HG02870 (cell line): ENCODE measurements around the gene FOXN3.
A peak's percentile ranks its signal among the peaks of the same experiment; 100 is the strongest.

Experiments used
- ATAC-seq: cut with Tn5 transposase; IDR thresholded peaks from one replicate; pipeline ENCODE4 v1.9.1; 2021; ENCODE audit warnings: mild to moderate bottlenecking, moderate library complexity; ENCODE audit not compliant: unreplicated experiment

Gene FOXN3

DNA sequence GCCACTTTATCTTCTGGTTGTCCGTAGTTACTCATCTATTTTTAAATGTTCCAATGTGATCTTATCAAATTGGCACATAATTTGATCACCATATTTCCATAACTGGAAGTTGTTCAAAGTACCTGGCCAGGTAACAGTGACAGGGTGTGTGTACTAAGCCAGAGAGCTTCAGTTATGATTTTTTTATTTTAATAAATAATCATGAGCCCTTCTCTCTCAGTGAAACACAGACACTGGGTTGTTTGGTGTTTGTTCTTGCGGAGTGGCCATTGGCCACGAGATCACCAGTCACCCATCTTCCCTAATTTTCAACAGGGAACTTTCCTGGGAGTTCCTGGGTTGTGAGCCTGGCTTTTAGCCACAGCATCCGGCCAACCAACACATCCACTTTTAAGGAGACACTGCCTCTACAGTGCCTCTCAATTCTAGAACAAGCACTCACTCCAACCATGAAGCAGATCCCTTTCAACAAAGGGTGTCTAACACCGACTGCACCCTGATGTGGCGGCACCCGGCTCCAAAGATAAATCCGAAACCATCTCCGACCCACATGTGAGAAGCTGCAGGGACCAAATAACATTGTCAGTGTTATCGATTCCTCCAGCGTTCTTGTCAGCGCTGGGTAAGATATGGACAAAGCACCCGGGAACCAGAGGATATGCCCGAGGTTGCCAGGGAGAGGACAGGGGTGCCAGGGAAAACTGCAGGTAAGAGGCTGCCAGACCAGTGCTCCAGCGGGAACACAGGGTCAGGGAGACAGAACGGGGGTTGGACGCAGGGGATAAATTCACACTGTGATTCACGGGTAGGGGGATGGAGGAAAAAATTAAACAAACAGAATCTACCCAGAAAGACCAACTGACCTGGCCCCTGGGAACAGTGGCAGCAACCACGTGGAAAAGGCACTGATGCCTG lies 49.9 kb downstream of the FOXN3 start:
- no peak for ATAC-seq

DNA sequence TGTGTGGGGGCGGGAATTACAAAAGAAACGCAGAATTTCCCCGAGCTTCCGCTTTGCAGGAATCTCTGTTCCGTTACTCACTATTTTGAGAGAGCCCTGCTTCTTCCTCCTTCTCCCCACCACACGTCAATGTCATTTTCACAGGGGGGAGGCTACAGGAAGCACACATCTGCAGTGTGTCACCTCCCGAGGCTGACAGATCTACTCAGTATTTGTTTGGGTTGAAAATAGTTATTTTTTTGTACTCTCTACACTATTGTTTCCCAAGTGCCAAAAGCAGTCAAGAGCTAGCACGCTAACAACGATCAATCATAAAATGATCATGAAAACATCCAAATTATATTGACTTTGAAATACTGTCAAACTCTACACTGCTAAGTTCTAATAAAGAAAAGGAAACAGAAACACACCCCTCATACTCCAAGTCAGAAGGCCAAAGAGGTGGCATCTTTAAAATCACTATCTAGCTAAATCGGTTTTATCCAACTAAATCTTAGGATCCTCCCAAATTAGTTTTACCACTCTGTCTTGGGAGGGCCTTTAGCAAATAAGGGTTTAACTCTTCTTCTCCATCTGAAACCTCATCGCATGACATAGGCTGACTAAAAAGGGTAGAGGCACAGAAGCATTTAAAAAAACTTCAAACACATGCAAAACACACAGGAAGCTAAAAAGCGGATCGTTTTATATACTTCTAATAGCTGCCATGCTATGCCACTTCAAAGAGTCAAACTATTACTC lies 51.8 kb downstream of the FOXN3 start:
- ATAC-seq = peak; percentile 92

DNA sequence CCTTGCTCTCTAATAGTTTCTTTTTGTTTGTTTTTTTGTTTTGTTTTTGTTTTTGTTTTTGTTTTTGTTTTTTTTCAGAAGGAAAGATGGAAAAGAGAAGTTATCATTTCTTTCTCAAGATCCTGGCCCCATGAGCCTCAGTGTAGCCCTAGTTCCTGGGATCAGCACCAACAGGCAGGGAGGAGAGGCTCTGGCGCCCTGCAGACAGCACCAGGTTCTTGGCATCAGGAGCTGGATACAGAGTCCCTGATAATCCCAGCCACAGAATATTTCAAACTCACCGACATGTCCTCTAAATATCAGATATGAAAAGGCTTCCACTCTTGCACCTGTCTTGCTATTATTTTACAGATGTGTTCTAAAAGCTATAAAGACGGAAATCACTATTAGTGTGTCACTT lies 52.7 kb downstream of the FOXN3 start:
- ATAC-seq = no peak

DNA sequence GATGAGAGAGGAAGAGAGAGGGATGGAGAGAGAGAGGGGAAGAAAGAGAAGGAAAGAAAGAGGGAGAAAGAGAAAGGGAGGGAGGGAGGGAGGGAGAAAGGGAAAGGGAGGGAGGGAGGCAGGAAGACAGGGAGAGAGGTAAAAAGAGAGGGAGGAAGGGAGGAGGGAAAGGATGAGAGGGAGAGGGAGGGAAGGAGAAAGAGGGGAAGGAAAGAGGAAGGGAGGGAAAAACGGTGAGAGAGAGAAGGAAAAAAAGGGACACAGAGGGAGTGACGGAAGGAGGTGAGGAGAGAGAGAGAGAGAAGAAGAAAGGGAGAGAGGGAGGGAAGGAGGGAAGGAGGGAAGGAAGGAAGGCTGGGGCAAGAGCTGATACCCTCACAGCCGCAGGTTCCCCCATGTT lies 56.8 kb downstream of the FOXN3 start:
- ATAC-seq = no peak

DNA sequence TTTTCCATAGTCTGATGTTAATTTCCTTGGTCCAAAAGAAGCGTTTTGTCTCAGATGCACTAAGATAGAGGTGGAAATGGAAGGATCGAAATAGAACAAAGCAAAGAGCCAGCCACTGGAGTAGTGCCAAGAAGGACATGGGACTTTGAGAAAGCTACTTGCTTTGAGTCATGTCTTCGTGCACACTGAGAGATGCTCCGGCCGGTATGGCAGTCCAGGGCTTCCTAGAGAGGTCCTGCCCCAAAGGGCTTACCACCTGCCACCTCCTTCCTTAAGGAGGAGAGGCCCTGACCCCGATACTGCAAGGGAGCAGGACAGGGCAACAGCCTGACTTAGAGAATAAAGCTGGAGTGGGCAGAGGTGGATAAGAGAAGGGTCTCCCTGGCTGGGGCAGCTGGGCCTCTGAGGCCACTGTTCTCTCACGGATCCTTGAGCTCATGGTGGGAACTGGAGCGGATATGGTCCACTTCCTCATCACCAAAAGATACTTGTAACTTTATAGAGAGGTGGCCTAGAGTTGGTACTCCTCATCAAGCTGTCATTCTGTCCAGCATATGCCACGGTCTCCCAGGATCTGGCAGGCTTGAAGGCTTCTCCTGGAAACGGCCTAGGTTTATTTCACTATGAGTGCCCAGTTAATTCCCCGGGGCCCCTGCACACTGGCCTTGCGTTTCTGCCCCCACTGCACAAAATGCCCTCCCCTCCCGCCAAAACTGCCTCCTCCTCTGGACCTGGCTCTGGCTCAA lies 57.4 kb downstream of the FOXN3 start:
- no peak for ATAC-seq

DNA sequence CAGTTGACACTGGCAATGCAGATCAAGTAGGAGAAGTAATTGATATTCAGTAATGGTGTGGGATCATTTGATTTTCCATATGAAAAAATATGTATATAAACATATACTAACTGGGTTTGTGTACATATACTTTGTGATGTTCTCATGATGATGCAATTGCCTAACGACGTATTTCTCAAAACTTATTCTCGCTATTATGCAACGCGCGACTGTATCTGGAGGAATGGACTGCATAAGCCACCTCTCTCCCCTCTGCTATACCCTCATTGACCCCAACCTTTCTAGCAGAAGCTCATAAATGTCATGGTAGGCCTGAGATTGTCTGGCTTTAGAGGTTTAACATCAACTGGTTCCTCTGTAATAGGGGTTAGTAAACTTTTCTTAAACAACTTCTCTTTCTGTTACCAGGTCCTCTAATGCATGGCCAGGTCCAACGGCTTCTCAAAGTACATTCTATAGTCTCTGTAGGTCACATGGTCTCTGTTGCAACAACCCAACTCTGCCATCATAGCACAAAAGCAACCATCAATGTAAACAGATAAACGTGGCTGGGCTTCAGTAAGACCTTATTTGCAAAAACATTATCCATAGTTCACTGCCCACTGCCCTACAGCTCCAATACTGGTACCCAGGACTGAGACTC lies 59.3 kb downstream of the FOXN3 start:
- no peak for ATAC-seq

DNA sequence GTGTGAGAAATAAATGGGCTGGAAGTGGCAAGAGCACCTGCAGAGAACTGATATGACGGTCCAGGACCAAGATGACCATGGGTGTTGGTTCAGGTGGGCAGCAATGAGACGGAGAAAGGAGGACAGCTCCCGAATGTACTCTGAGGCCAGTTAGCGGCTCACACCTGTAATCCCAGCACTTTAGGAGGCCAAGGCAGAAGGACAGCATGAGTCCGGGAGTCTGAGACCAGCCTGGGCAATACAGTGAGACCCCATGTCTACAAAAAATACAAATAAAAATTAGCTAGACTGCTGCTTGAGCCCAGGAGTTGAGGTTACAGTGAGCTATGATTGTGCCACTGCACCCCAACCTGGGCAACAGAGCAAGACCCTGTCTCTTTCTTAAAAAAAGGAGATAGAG lies 60.1 kb downstream of the FOXN3 start:
- ATAC-seq = no peak

DNA sequence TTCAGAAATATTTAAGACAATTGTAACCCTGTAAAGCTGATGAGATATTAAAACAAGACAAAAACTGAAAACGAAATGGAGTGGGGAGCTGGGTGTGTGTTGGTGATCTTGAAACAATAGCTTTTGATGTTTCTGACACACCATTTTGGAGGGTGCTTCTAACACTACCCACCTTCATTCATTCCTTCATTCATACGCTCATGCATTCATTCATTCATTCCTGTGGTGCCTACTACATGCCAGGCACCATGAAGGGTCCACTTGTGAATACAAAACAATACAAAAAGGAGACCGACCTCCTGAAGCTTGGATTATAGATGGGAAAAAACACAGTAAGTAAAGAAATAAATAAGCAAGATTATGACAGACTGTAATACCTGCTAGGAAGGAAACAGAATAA lies 60.5 kb downstream of the FOXN3 start:
- no peak for ATAC-seq

DNA sequence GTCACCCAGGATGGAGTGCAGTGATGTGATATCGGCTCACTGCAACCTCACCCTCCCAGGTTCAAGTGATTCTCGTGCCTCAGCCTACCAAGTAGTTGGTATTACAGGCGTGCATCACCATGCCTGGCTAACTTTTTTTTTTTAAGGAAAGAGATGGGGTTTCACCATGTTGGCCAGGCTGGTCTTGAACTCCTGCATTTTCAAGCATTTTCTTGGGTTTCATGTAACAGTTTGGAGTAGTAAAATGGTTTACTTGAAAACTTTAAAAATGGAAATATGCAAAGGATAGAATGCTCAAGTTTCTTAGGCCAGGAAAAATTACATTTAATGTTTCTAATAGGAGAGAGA lies 63.3 kb downstream of the FOXN3 start:
- no peak for ATAC-seq

DNA sequence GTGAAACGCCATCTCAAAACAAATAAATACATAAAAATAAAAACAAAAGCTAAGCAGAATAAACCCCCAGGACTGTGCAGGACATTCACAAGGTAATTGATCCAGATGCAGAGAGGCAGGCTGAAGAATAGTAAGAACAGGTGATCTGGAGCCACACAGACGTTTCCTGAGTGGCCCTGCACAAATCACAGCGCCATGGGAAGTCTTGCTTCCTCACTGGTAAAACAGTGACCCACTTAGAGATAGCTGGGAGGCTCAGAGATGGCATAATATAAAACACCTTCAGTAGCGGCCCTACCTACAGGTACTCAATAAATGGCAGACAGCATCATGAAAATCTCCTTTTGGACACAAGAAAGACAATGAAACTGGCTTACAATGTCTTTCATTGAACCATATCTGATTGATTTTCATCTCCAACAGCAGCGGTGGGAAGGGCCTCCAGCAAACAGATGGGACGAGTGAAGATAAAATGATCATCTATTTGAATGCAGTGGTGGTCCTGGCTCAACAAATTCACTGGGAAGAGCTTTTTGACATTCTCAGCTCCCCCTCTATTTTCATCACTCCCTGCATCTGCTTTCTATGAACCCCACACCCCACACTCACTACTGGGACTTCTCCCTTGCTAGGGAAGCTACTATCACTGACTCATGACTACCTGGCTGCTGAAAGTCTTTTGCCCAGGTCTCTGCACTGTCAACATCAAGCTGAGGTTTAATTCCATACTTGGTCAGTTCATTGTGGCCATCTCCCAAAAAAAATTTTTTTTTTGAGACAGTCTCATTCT lies 63.9 kb downstream of the FOXN3 start:
- no peak for ATAC-seq

DNA sequence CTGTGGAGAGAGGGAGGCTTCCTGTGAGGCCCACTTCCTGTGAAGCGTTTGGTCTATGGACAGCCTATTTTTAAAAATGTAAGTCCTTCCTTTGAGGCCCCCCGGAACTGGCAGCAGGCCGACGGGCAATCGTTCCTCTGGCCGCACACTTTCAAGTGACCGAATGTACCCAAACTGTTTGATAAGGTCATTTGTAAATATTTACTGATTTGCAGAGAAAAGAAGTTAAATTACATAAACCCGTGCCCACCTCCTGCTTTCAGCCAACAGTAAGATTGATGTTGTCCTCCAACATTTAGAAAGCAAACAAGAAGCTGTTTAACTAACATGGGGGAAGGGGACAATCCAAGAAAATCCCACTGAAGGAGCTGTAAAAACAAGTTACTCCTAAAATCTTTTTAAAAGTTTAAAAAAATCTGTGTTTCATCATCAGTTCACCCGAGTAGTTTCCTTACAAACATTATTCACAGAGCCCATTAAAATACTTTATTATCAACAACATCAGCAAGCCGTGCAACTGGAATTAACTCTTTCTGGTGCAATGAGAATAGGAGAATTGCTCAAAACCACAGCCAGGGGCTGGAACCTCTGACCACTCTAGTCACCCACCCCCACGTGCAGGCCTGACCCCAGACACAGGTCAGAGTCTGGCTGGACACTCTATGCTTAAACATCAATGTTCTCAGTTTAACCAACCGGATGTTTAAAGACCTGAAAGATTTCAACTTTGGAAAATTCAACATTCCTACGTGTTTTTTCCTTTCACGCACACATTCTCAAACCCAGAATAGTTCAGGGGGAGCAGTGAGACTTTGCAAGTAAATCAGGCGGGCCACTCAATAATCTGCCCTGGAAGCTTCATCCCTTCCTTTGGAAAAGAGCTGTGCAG lies 65.3 kb downstream of the FOXN3 start:
- ATAC-seq = peak; percentile 62

DNA sequence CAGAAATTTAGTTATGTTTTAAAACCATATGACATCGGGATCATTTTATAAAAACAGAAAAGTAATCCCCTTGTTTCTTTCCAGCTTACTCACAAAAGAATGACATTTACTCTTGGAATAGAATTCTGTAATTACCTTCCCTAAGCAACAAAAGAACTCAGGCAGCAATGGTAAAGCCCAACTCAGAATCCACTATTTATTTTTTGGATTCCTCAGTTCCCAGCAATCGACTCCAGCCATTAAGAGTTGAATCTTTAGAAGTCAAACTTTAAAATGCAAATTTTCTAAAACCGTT lies 65.9 kb downstream of the FOXN3 start:
- ATAC-seq = no peak

DNA sequence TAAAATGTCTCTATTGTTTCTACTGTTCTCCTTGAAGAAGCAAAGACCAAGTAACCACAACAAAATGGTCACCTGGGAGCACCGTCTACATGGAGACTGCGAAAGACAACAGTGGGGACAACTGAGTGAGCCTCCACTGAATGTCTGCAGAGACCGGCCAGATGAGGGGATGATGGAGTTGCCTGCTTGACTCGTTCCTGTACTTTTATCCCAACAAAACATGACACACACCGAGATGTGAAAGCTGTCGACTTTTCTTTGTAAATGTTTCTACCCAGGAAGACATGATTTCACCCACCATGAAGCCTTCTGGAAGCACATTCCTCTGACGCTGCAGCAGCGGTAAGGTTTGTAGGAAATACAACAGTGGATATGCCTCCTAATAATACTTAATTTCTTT lies 66.9 kb downstream of the FOXN3 start:
- ATAC-seq = no peak

DNA sequence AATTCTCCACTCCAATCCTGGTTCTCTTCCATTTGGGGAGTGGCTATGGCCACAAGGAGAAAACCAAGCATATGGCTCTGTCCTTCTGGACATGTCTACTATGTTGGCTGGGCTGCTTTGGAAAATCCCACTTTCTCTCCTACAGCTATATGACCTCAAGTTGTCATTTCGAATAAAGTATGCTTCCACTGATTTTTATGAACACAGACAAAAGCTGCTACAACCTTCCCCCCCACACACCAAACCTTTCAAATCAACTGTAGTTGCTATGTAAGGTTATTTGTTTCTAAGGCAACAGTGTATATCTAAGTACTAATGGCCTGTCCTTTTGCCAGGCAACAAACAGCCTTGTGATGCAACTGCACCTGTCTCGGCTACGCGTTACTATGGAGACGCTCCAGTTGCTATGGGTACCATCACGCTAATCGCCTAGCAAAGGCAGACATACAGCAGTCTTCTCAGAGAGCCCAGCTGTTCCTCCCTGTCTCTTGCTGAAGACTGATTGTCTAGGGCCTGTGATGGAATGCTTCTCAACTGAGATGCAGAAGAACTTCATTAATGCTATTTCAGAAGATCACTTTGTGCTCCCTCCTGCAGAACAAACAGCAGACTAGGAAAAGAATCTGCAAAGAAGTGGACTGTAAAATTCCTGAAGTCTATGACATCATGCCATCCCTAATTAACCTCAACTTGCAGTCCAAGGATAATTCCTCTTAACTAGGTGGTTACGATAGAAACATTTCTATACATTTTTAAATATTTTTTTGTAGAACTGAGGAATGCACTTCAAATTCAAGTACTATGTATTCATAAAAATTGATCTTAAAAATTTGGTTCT lies 67.6 kb downstream of the FOXN3 start:
- ATAC-seq = no peak

DNA sequence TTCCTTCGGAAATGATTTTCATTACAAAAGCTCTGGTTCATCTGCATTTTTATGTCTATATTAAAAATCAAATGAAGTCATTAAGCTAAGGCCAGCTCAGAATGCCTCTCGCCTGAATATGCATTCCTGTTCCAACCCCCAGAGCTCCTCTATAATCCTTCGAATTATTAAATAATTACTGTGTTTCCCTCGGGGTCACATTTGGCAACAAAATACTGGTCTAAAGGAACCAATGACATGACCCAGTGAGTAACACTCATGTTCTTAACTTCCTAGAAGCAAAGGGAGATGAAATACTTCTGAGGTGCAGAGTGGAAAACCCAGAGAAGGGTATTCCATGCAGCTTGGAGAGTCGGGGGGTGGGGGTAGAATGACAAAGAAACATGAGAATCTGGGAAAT lies 68.3 kb downstream of the FOXN3 start:
- no peak for ATAC-seq

DNA sequence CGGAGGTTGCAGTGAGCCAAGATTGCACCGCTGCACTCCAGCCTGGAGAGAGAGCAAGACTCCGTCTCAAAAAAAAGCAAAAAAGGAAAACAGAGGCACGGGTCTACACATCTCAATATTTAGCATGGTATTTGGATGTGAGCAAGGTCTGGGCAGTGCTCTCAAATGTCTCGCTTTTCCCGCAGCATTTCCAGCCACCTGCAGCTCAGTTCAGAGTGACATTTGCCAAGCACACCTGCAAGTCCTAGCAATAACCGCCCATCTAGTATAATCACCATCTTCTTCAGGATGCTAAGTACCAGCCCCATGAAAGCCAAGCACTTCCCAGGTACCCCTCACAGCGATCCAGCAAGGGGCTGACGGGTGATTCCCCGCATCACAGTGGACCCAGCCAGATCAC lies 69.1 kb downstream of the FOXN3 start:
- no peak for ATAC-seq

DNA sequence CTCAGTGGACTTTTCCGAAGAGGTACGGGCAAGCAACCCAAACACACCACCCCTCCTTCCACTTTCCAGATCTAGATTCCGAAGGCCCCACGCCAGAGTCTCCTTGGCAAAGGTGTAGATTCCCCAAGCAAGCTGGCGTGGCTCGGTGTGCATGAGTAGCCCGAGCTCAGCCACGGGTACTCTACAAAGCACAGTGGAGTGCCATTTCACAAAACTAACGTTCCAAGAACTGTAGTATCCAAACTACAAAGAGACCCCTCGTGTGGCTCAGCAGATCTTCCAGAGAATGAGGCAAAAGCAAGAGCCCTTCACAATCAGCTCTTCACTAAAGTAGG lies 72.1 kb downstream of the FOXN3 start:
- ATAC-seq = no peak

DNA sequence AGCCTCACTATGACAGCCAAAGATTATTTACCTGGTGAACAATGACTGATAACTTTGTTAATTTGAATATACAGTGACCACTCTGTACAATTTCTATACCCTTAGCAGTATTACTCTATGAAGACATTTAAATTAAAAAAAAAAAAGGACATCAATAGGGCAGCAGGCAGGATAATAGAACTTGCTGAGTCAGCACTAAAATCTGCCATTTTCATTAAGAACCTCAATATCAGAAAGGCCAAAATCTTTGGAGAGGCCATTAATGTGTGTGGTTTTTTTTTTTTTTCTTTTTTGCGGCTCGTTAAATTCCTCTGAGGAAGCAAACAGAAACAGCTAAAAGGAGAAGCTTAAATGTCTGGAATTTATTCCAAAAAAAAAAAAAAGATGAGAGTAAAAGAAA lies 73.7 kb downstream of the FOXN3 start:
- no peak for ATAC-seq

DNA sequence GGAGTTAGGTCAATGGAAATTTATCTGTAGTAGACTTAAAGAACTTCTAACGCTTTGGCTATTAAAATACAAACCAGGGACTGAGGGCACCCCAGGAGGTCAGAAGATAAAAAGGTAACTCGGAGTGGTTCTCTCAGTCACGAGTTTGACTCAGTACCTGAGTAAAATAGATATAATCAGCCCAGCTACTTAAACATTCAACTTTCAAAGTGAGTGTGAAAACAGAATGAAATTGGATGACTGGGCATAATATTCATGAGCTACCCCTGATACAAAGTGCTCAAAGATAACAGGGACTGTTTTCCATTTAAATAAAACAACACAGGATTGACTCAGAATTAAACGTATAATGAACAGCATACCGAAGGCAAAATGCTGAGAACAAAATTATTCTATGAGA lies 75.0 kb downstream of the FOXN3 start:
- ATAC-seq = peak; percentile 65
